ENCODE data around the gene SLMAP.

Gene SLMAP

GRCh38 chr3:57783186-57784088, 27.3 kb downstream of the SLMAP start:
- H3K9me3 ChIP-seq (ENCODE audit: low read length): no peaks in the 10 kb centered on the region
- no peak overlapping the region for H3K27ac ChIP-seq (ENCODE audit: low read depth, low read length)
- H3K27me3 ChIP-seq (ENCODE audit: control insufficient read depth in 1 of 2, insufficient read depth in 2 of 2, low read length in 2 of 2): no peaks in the 10 kb centered on the region
- no peak overlapping the region for H3K4me3 ChIP-seq (ENCODE audit: low read depth in 1 of 2, low read length in 2 of 2)
- peaks cover 5% of the 10 kb centered on the region for H3K4me1 ChIP-seq (ENCODE audit: insufficient read depth, low read length)
- H3K9ac ChIP-seq (ENCODE audit: low read length): no peak overlapping the region
- no peaks in the 10 kb centered on the region for H3K36me3 ChIP-seq (ENCODE audit: insufficient read depth, low read length)

GRCh38 chr3:57784089-57784735, 28.1 kb downstream of the SLMAP start:
- peaks cover 5% of the 10 kb centered on the region for H3K4me1 ChIP-seq (ENCODE audit: insufficient read depth, low read length)
- no peak overlapping the region for H3K9ac ChIP-seq (ENCODE audit: low read length)
- H3K4me3 ChIP-seq (ENCODE audit: low read depth in 1 of 2, low read length in 2 of 2): no peak overlapping the region
- H3K36me3 ChIP-seq (ENCODE audit: insufficient read depth, low read length): no peaks in the 10 kb centered on the region
- H3K27me3 ChIP-seq (ENCODE audit: control insufficient read depth in 1 of 2, insufficient read depth in 2 of 2, low read length in 2 of 2): no peaks in the 10 kb centered on the region
- no peak overlapping the region for H3K27ac ChIP-seq (ENCODE audit: low read depth, low read length)
- H3K9me3 ChIP-seq (ENCODE audit: low read length): no peaks in the 10 kb centered on the region

GRCh38 chr3:57785446-57785845, 29.3 kb downstream of the SLMAP start:
- no peak overlapping the region for H3K9ac ChIP-seq (ENCODE audit: low read length)
- H3K36me3 ChIP-seq (ENCODE audit: insufficient read depth, low read length): no peaks in the 10 kb centered on the region
- H3K4me1 ChIP-seq (ENCODE audit: insufficient read depth, low read length): peaks cover 5% of the 10 kb centered on the region
- H3K27ac ChIP-seq (ENCODE audit: low read depth, low read length): no peak overlapping the region
- no peaks in the 10 kb centered on the region for H3K9me3 ChIP-seq (ENCODE audit: low read length)
- H3K27me3 ChIP-seq (ENCODE audit: control insufficient read depth in 1 of 2, insufficient read depth in 2 of 2, low read length in 2 of 2): no peaks in the 10 kb centered on the region
- H3K4me3 ChIP-seq (ENCODE audit: low read depth in 1 of 2, low read length in 2 of 2): no peak overlapping the region

- no peak overlapping the region for H3K27ac ChIP-seq (ENCODE audit: low read depth, low read length)
- H3K4me3 ChIP-seq (ENCODE audit: low read depth in 1 of 2, low read length in 2 of 2): no peak overlapping the region
- H3K9me3 ChIP-seq (ENCODE audit: low read length): no peaks in the 10 kb centered on the region
- no peaks in the 10 kb centered on the region for H3K27me3 ChIP-seq (ENCODE audit: control insufficient read depth in 1 of 2, insufficient read depth in 2 of 2, low read length in 2 of 2)
- H3K9ac ChIP-seq (ENCODE audit: low read length): no peak overlapping the region
- no peaks in the 10 kb centered on the region for H3K36me3 ChIP-seq (ENCODE audit: insufficient read depth, low read length)
- H3K4me1 ChIP-seq (ENCODE audit: insufficient read depth, low read length): peaks cover 5% of the 10 kb centered on the region
These were observed 31.9 kb downstream of the SLMAP start for GRCh38 chr3:57787867-57788623.

- Histone ChIP-seq H3K27ac (ENCODE audit: low read depth, low read length) (no peak overlapping the region), H3K9ac (ENCODE audit: low read length) (no peak overlapping the region), H3K9me3 (ENCODE audit: low read length) (no peaks in the 10 kb centered on the region), H3K4me1 (ENCODE audit: insufficient read depth, low read length) (peaks cover 5% of the 10 kb centered on the region), H3K36me3 (ENCODE audit: insufficient read depth, low read length) (no peaks in the 10 kb centered on the region), H3K27me3 (ENCODE audit: control insufficient read depth in 1 of 2, insufficient read depth in 2 of 2, low read length in 2 of 2) (no peaks in the 10 kb centered on the region), H3K4me3 (ENCODE audit: low read depth in 1 of 2, low read length in 2 of 2) (no peak overlapping the region)
These were observed 32.5 kb downstream of the SLMAP start for GRCh38 chr3:57788624-57789018.

GRCh38 chr3:57791245-57791644, 35.1 kb downstream of the SLMAP start:
- Histone ChIP-seq H3K9ac (ENCODE audit: low read length) (no peak overlapping the region), H3K36me3 (ENCODE audit: insufficient read depth, low read length) (no peaks in the 10 kb centered on the region), H3K9me3 (ENCODE audit: low read length) (no peaks in the 10 kb centered on the region), H3K4me3 (ENCODE audit: low read depth in 1 of 2, low read length in 2 of 2) (no peak overlapping the region), H3K27ac (ENCODE audit: low read depth, low read length) (no peak overlapping the region), H3K4me1 (ENCODE audit: insufficient read depth, low read length) (peaks cover 16% of the 10 kb centered on the region), H3K27me3 (ENCODE audit: control insufficient read depth in 1 of 2, insufficient read depth in 2 of 2, low read length in 2 of 2) (no peaks in the 10 kb centered on the region)

- no peaks in the 10 kb centered on the region for H3K36me3 ChIP-seq (ENCODE audit: insufficient read depth, low read length)
- H3K27me3 ChIP-seq (ENCODE audit: control insufficient read depth in 1 of 2, insufficient read depth in 2 of 2, low read length in 2 of 2): no peaks in the 10 kb centered on the region
- H3K4me1 ChIP-seq (ENCODE audit: insufficient read depth, low read length): peaks cover 19% of the 10 kb centered on the region
- H3K9ac ChIP-seq (ENCODE audit: low read length): no peak overlapping the region
- no peak overlapping the region for H3K27ac ChIP-seq (ENCODE audit: low read depth, low read length)
- H3K9me3 ChIP-seq (ENCODE audit: low read length): no peaks in the 10 kb centered on the region
- H3K4me3 ChIP-seq (ENCODE audit: low read depth in 1 of 2, low read length in 2 of 2): no peak overlapping the region
These were observed 36.1 kb downstream of the SLMAP start for GRCh38 chr3:57792198-57792597.

- Histone ChIP-seq H3K36me3 (ENCODE audit: insufficient read depth, low read length) (no peaks in the 10 kb centered on the region), H3K4me1 (ENCODE audit: insufficient read depth, low read length) (peaks cover 20% of the 10 kb centered on the region), H3K9me3 (ENCODE audit: low read length) (no peaks in the 10 kb centered on the region), H3K4me3 (ENCODE audit: low read depth in 1 of 2, low read length in 2 of 2) (no peak overlapping the region), H3K27ac (ENCODE audit: low read depth, low read length) (no peak overlapping the region), H3K27me3 (ENCODE audit: control insufficient read depth in 1 of 2, insufficient read depth in 2 of 2, low read length in 2 of 2) (no peaks in the 10 kb centered on the region), H3K9ac (ENCODE audit: low read length) (no peak overlapping the region)
These were observed 37.7 kb downstream of the SLMAP start for GRCh38 chr3:57793737-57794187.

GRCh38 chr3:57794501-57794900, 38.4 kb downstream of the SLMAP start:
- Histone ChIP-seq H3K27ac (ENCODE audit: low read depth, low read length) (no peak overlapping the region), H3K27me3 (ENCODE audit: control insufficient read depth in 1 of 2, insufficient read depth in 2 of 2, low read length in 2 of 2) (no peaks in the 10 kb centered on the region), H3K9me3 (ENCODE audit: low read length) (no peaks in the 10 kb centered on the region), H3K4me1 (ENCODE audit: insufficient read depth, low read length) (peaks cover 25% of the 10 kb centered on the region), H3K36me3 (ENCODE audit: insufficient read depth, low read length) (no peaks in the 10 kb centered on the region), H3K9ac (ENCODE audit: low read length) (no peak overlapping the region), H3K4me3 (ENCODE audit: low read depth in 1 of 2, low read length in 2 of 2) (no peak overlapping the region)

- Histone ChIP-seq H3K27me3 (ENCODE audit: control insufficient read depth in 1 of 2, insufficient read depth in 2 of 2, low read length in 2 of 2) (no peaks in the 10 kb centered on the region), H3K9me3 (ENCODE audit: low read length) (no peaks in the 10 kb centered on the region), H3K27ac (ENCODE audit: low read depth, low read length) (no peak overlapping the region), H3K4me1 (ENCODE audit: insufficient read depth, low read length) (peaks cover 25% of the 10 kb centered on the region), H3K36me3 (ENCODE audit: insufficient read depth, low read length) (no peaks in the 10 kb centered on the region), H3K4me3 (ENCODE audit: low read depth in 1 of 2, low read length in 2 of 2) (no peak overlapping the region), H3K9ac (ENCODE audit: low read length) (no peak overlapping the region)
These were observed 38.8 kb downstream of the SLMAP start for GRCh38 chr3:57794951-57795350.

GRCh38 chr3:57796261-57796660, 40.2 kb downstream of the SLMAP start:
- Histone ChIP-seq H3K36me3 (ENCODE audit: insufficient read depth, low read length) (no peaks in the 10 kb centered on the region), H3K9me3 (ENCODE audit: low read length) (no peaks in the 10 kb centered on the region), H3K9ac (ENCODE audit: low read length) (no peak overlapping the region), H3K27me3 (ENCODE audit: control insufficient read depth in 1 of 2, insufficient read depth in 2 of 2, low read length in 2 of 2) (no peaks in the 10 kb centered on the region), H3K27ac (ENCODE audit: low read depth, low read length) (no peak overlapping the region), H3K4me3 (ENCODE audit: low read depth in 1 of 2, low read length in 2 of 2) (no peak overlapping the region), H3K4me1 (ENCODE audit: insufficient read depth, low read length) (peaks cover 25% of the 10 kb centered on the region)
